KMS-11 (cell line): ENCODE measurements around the gene SCN4A.

Experiments used
- H2AFZ ChIP-seq: fragments of 200-600 bp; sonication (generic); 2 replicates; pipeline ENCODE4 v1.6.1; 2016; ENCODE audit warnings: antibody characterized with exemption, mixed run types, low read depth
- H3K27ac ChIP-seq: fragments of 200-600 bp; sonication (generic); 2 replicates; pipeline ENCODE4 v1.6.1; 2016; ENCODE audit warnings: mild to moderate bottlenecking, mixed run types
- H3K27me3 ChIP-seq: fragments of 200-600 bp; sonication (generic); 2 replicates; pipeline ENCODE4 v1.6.1; 2017; ENCODE audit warnings: mild to moderate bottlenecking, low read depth, mixed run types, moderate library complexity; ENCODE audit not compliant: insufficient read depth
- H3K36me3 ChIP-seq: fragments of 200-600 bp; sonication (generic); 2 replicates; pipeline ENCODE4 v1.6.1; 2017; ENCODE audit warnings: mild to moderate bottlenecking, mixed run types; ENCODE audit not compliant: insufficient read depth
- H3K4me1 ChIP-seq: fragments of 200-600 bp; sonication (generic); 2 replicates; pipeline ENCODE4 v1.6.1; 2016; ENCODE audit warnings: mild to moderate bottlenecking, low read depth, mixed run types; ENCODE audit not compliant: poor library complexity, severe bottlenecking
- H3K4me2 ChIP-seq: fragments of 200-600 bp; sonication (generic); 2 replicates; pipeline ENCODE4 v1.7.0; 2016; ENCODE audit warnings: mild to moderate bottlenecking, mixed run types
- H3K4me3 ChIP-seq: fragments of 200-600 bp; sonication (generic); IDR thresholded peaks from 2 replicates; pipeline ENCODE4 v1.6.1; 2017; ENCODE audit warnings: low read depth, low read length, mixed read lengths; ENCODE audit not compliant: insufficient read depth
- H3K79me2 ChIP-seq: fragments of 200-600 bp; sonication (generic); 2 replicates; pipeline ENCODE4 v1.6.1; 2016; ENCODE audit warnings: low read depth, mixed run types; ENCODE audit not compliant: insufficient read depth
- H3K9ac ChIP-seq: fragments of 200-600 bp; sonication (generic); 2 replicates; pipeline ENCODE4 v1.6.1; 2016; ENCODE audit warnings: mild to moderate bottlenecking, mixed run types
- H4K20me1 ChIP-seq: fragments of 200-600 bp; sonication (generic); 2 replicates; pipeline ENCODE4 v1.6.1; 2016; ENCODE audit warnings: mild to moderate bottlenecking, mixed run types; ENCODE audit not compliant: insufficient read depth
- CTCF ChIP-seq: fragments of 200-600 bp; sonication (generic); conservative IDR thresholded peaks from 2 replicates; pipeline ENCODE4 v1.6.1; 2017; ENCODE audit warnings: low read depth, mild to moderate bottlenecking, antibody characterized with exemption, low read length, moderate library complexity, mixed read lengths

SCN4A gene

GRCh38 chr17:63991611-63992010 lies 18.9 kb upstream of the SCN4A start:
- H3K36me3 ChIP-seq: no peaks in the 10 kb centered on the region
- no peak overlapping the region for H3K4me3 ChIP-seq
- H3K27ac ChIP-seq: no peak overlapping the region
- no peak overlapping the region for H3K9ac ChIP-seq
- H3K79me2 ChIP-seq: no peaks in the 10 kb centered on the region
- H3K4me2 ChIP-seq: no peak overlapping the region
- no peak overlapping the region for H2AFZ ChIP-seq
- no peaks in the 10 kb centered on the region for H4K20me1 ChIP-seq
- peaks cover 27% of the 10 kb centered on the region for H3K27me3 ChIP-seq
- no peak for TF ChIP-seq CTCF
- H3K4me1 ChIP-seq: peaks cover 14% of the 10 kb centered on the region

- Histone ChIP-seq H3K36me3 (no peaks in the 10 kb centered on the region), H3K27me3 (peaks cover 27% of the 10 kb centered on the region), H3K27ac (no peak overlapping the region), H2AFZ (no peak overlapping the region), H3K4me3 (no peak overlapping the region), H4K20me1 (no peaks in the 10 kb centered on the region), H3K79me2 (no peaks in the 10 kb centered on the region), H3K4me2 (no peak overlapping the region), H3K9ac (no peak overlapping the region), H3K4me1 (peaks cover 16% of the 10 kb centered on the region)
- TF ChIP-seq CTCF: no peak
Observed at GRCh38 chr17:63989622-63990345, 17.1 kb upstream of the SCN4A start.

GRCh38 chr17:63988741-63989621 lies 16.3 kb upstream of the SCN4A start:
- H3K4me2 ChIP-seq: no peak overlapping the region
- H4K20me1 ChIP-seq: no peaks in the 10 kb centered on the region

GRCh38 chr17:63988127-63988478 lies 15.4 kb upstream of the SCN4A start:
- Histone ChIP-seq H3K4me1 (peaks cover 16% of the 10 kb centered on the region), H3K36me3 (no peaks in the 10 kb centered on the region), H3K4me3 (no peak overlapping the region), H3K9ac (no peak overlapping the region), H3K27ac (no peak overlapping the region), H2AFZ (no peak overlapping the region), H3K4me2 (no peak overlapping the region), H3K79me2 (no peaks in the 10 kb centered on the region), H4K20me1 (no peaks in the 10 kb centered on the region), H3K27me3 (peaks cover 16% of the 10 kb centered on the region)
- no peak for TF ChIP-seq CTCF

More at GRCh38 chr17:63988741-63989621, 16.3 kb upstream of the SCN4A start:
- Histone ChIP-seq H3K4me1 (peaks cover 16% of the 10 kb centered on the region), H3K9ac (no peak overlapping the region), H2AFZ (no peak overlapping the region), H3K4me3 (no peak overlapping the region), H3K36me3 (no peaks in the 10 kb centered on the region), H3K27me3 (peaks cover 22% of the 10 kb centered on the region), H3K79me2 (no peaks in the 10 kb centered on the region), H3K27ac (no peak overlapping the region)
- TF ChIP-seq CTCF: no peak
